HG02763 (cell line): Measurements from ENCODE around the gene AKR1C1.
"Not testable (repeated sequence)": the region's sequence is repeated elsewhere in the genome, so short reads cannot be mapped to it uniquely, and the experiment has no call there.

Experiments
- ATAC-seq: cut with Tn5 transposase; IDR thresholded peaks from one replicate; pipeline ENCODE4 v1.9.1; 2021; ENCODE audit warnings: mild to moderate bottlenecking, moderate library complexity; ENCODE audit not compliant: unreplicated experiment

The AKR1C1 gene

GRCh38 chr10:4947039-4947634, 16.1 kb upstream of the AKR1C1 start:
- no peak for ATAC-seq

- ATAC-seq, result no peak
Measured at GRCh38 chr10:4947635-4948596, 15.3 kb upstream of the AKR1C1 start.

GRCh38 chr10:4951512-4952162, 11.6 kb upstream of the AKR1C1 start:
- not testable (repeated sequence) for ATAC-seq

- no peak for ATAC-seq
Measured at GRCh38 chr10:4953405-4953804, 9.8 kb upstream of the AKR1C1 start.

GRCh38 chr10:4956088-4956487, 7.1 kb upstream of the AKR1C1 start:
- not testable (repeated sequence) for ATAC-seq

- not testable (repeated sequence) for ATAC-seq
Measured at GRCh38 chr10:4956955-4957645, 6.1 kb upstream of the AKR1C1 start.

- ATAC-seq, result not testable (repeated sequence)
Measured at GRCh38 chr10:4961558-4961957, 1.7 kb upstream of the AKR1C1 start.

GRCh38 chr10:4962308-4962707, 907 bp upstream of the AKR1C1 start:
- ATAC-seq, result not testable (repeated sequence)

- not testable (repeated sequence) for ATAC-seq
Measured at GRCh38 chr10:4963815-4964154, 570 bp downstream of the AKR1C1 start.

GRCh38 chr10:4965763-4966162, 2.5 kb downstream of the AKR1C1 start:
- ATAC-seq, result not testable (repeated sequence)

- not testable (repeated sequence) for ATAC-seq
Measured at GRCh38 chr10:4967189-4967588, 4.0 kb downstream of the AKR1C1 start.

- not testable (repeated sequence) for ATAC-seq
Measured at GRCh38 chr10:4969289-4969688, 6.1 kb downstream of the AKR1C1 start.

- not testable (repeated sequence) for ATAC-seq
Measured at GRCh38 chr10:4970362-4970761, 7.1 kb downstream of the AKR1C1 start.

- not testable (repeated sequence) for ATAC-seq
Measured at GRCh38 chr10:4972369-4973142, 9.3 kb downstream of the AKR1C1 start.

- ATAC-seq, result not testable (repeated sequence)
Measured at GRCh38 chr10:4973294-4973693, 10.1 kb downstream of the AKR1C1 start.

GRCh38 chr10:4974400-4974799, 11.2 kb downstream of the AKR1C1 start:
- ATAC-seq, result not testable (repeated sequence)

- no peak for ATAC-seq
Measured at GRCh38 chr10:4977025-4977424, 13.8 kb downstream of the AKR1C1 start.

- ATAC-seq, result no peak
Measured at GRCh38 chr10:4978870-4979269, 15.7 kb downstream of the AKR1C1 start.

GRCh38 chr10:4980793-4981192, 17.6 kb downstream of the AKR1C1 start:
- no peak for ATAC-seq
